Stromal cell of bone marrow (primary cell): Measurements from ENCODE around the gene SBK1.
"Not testable (repeated sequence)": the region's sequence is repeated elsewhere in the genome, so short reads cannot be mapped to it uniquely, and the experiment has no call there.

Source experiments
- DNase-seq: peaks from one replicate; pipeline ENCODE4 v3.0.0-alpha.2; 2012; ENCODE audit warnings: low read depth

SBK1 gene

DNA sequence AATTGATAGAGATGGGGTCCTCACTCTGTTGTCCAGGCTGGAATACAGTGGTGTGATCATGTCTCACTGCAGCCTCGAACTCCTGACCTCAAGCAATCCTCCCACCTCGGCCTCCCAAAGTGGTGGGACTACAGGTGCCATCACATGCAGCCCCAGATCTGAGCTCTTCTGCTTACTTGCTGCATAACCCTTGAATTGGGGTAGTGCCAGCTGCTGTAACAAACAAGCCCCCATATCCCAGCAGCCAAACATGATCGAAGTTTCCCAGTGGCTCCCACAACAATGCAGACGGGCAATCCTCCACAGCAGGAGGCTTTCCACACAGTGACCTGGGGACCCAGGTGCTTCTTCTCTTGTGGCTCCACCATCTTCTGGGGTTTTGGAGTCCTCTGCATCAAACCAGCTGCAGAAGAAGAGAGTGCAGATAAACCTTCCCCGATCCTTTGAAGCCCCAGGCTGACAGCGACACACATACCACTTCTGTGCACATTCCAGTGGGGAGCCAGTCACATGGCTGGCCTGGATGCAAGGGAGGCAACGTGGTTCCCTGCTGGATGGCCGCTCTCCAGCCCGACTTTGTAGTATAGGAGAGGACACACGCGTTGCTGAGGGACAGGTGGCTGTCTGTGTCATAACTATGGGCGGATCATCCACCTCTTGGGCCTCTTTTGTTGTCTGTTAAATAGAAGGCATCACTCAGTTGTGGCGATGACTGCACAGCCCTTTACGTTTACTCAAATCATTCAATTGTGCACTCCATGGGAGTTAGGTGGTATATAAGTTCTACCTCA lies 16.7 kb downstream of the SBK1 start:
- no peak for DNase-seq

GRCh38 chr16:28309811-28310311 lies 17.5 kb downstream of the SBK1 start:
- no peak for DNase-seq

DNA sequence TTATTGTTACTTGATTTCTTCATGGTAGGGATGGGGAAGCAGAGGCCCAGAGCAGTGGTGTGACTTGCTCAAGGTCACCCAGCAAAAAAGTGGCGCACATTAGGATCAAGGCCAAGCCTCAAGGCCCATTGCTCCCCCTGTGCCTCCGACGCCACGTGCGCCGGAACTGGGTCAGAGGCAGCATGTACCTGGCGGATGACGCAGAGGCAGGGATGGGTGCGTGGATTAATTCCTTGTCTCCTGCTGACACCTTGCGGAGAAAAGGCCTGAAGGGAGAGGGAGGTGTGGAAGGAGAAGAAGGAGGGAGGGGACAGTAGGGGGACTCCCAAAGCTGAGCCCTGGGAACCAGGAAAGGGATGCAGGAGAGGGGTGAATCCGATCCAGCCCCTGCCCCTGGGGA lies 18.5 kb downstream of the SBK1 start:
- DNase-seq: no peak

DNA sequence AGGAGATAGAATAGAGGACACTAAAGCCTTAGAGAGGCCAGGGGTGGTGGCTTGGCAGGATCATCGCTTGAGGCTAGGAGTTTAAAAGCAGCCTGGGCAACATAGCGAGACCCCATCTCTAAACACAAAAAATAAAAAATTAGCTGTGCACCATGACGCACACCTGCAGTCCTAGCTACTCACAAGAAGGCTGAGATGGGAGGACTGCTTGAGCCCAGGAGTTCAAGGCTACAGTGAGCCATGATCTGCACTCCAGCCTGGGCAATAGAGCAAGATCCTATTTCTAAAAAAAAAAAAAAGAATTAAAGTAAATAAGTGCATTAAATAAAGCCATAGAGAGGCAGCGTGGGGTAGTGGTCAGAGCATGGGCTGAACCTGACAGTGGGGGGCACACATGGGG lies 19.1 kb downstream of the SBK1 start:
- DNase-seq: no peak

DNA sequence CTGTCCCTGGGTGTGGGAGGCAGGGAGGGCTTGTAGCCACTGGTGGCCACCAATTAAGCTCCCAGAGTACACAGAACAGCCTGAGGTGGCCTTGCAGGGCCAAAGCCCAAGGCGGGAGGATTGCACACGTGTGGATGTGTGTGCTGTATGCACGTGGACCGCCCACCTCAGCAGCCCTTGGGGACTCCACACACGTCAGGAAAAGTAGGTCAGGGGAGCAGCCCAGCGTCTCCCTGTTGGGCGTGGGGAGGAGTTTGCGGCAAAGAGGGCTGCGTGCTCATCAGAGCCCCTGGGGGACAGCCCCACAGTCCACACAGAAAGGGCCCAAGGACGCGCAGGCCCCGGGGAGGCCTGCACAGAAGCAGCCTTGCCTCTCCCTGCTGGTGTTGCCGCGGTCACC lies 19.6 kb downstream of the SBK1 start:
- no peak for DNase-seq

- no peak for DNase-seq
These were observed 20.0 kb downstream of the SBK1 start for GRCh38 chr16:28312327-28312726.

- no peak for DNase-seq
These were observed 21.3 kb downstream of the SBK1 start for GRCh38 chr16:28313587-28313986.

DNA sequence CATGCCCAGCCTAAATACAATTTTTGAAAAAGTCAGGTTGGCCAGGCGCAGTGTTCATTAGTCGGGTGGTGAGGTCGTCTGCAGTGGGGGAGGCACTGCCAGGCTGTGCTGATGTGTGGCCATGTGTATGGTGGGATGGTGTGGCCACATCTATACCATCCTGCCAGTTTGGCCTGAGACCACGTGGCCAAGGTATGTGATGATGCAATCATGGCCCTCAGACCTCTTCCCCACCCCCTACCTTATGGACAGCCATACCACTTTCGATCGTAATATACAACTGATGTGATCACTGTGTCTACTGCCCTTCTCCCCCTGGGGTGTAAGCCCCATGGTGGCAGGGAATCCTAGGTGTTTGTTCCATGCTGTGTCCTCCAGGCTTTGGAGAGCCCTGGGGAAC lies 23.7 kb downstream of the SBK1 start:
- DNase-seq: no peak

GRCh38 chr16:28317040-28317880 lies 24.9 kb downstream of the SBK1 start:
- DNase-seq: peak; percentile 5

DNA sequence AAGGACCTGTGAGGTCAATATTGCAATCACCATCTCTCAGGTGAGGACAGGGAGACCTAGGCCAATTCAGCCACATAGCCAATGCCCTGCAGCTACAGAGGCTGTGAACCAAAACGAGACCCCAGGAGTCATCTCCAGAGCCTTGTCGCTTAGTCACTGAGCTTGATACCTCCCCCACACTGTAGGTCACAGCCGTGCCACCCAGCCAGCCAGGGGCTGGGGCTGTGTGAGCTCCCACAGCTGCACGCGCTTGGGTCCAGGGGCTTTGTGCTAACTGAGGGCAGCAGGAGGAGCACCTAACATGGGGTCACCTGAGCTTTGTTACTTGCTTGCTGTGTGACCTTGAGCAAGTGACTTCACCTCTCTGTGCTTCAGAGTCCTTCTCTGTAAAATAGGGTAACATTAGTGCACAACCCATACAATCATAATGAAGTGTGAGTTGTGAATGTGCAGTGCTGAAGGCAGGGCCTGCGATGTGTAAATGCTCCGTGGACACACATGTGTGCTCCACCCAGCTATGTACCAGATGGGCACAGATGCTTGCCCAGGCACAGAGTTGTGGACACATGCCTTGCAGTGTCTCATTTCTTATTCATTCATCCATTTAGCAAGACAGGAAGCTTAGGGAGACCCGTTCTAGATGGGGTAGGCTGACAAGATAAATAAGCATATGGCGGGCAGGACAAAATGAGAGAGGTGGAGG lies 25.9 kb downstream of the SBK1 start:
- DNase-seq: no peak

GRCh38 chr16:28319476-28320022 lies 27.2 kb downstream of the SBK1 start:
- no peak for DNase-seq

DNA sequence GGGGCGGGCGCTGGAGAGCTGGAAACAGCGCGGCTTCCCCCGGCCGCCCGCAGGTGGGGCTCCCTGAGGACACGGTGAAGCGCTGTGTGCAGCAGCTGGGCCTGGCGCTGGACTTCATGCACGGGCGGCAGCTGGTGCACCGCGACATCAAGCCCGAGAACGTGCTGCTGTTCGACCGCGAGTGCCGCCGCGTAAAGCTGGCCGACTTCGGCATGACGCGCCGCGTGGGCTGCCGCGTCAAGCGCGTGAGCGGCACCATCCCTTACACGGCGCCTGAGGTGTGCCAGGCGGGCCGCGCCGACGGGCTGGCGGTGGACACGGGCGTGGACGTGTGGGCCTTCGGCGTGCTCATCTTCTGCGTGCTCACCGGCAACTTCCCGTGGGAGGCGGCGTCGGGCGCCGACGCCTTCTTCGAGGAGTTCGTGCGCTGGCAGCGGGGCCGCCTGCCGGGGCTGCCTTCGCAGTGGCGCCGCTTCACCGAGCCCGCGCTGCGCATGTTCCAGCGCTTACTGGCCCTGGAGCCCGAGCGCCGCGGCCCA lies 27.8 kb downstream of the SBK1 start:
- no peak for DNase-seq

- no peak for DNase-seq
These were observed 28.4 kb downstream of the SBK1 start for GRCh38 chr16:28320741-28321140.

- DNase-seq: no peak
These were observed 29.5 kb downstream of the SBK1 start for GRCh38 chr16:28321700-28322411.

DNA sequence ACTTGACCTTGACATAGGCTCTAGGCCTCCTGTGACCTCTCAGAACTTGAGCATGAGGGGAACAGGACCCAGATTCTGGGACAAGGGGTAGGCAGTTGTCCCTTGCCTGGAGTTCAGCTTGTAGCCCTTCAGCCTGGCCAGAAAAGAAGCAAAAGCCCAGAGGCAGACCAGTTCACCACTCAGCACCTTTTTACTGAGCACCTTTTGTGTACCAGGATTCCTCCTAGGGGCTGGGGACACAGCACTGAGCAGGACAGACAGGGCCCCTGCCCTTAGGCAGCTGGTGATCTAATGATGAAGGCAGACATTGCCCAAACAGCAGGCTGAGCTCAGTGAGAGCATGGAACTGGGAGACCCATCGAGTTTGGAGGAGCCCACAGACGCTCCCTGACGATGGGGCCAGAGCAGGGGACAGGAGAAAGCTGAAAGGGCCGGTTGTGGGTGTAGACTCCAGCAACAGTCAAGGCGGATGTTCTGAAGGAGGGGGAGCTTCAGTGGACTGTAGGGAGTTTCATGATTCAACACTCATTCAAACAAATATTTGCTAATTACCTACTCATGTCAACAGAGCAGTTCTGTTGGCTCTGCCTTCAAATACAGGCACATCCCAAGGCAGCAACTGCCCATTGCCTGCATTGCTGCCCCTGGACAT lies 32.0 kb downstream of the SBK1 start:
- DNase-seq: no peak

DNA sequence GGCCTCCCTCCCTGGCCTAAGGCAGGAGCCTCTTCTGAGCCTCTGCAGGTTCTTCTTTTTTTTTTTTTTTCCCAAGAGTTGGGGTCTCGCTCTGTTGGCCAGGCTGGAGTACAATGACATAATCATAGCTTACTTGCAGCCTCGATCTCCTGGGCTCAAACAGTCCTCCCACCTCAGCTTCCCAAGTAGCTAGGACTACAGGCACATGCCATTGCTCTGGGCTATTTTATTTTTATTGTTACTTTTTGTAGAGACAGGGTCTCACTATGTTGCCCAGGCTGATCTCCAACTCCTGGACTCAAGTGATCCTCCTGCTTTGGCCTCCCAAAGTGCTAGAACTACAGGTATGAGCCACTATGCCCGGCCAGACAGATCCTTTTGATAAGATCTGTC lies 32.6 kb downstream of the SBK1 start:
- no peak for DNase-seq

GRCh38 chr16:28326881-28327610 lies 34.7 kb downstream of the SBK1 start:
- DNase-seq: peak; percentile 19

GRCh38 chr16:28330232-28330631 lies 37.9 kb downstream of the SBK1 start:
- DNase-seq: not testable (repeated sequence)

DNA sequence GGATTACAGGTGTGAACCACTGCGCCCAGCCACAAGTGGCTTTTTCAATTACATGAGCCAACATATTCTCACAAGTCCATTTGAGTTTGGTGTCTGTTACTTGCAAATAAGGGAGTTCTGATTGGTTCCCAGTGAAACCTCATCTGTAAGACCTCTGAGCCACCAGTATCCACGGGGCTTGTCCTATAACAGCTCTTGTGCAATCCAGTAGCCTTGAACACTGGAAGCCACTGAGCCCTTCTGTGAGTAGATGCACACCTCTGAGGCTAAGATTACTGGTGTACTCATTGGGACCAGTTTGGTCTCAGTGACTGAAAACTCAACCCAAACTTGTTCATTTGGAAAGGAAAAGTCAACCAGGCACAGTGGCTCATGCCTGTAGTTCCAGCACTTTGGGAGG lies 38.7 kb downstream of the SBK1 start:
- not testable (repeated sequence) for DNase-seq

DNA sequence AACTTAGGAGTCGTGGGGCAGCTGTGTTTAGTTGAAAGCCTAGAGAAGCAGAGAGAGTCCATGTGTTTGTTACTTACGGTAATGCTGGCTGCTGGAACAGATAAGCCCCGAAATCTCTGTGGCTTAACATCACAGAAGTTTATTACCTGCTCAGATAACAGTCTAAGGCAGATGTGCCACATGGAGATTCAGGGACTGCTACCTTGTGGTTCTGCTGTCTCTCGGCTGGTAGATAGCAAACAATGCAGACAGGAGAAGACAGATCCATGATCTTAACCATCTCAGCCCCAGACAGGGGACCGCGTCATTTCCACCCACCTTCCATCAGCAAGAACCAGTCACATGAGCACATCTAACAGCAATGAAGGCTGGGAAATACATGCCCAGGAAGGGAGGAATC lies 40.3 kb downstream of the SBK1 start:
- not testable (repeated sequence) for DNase-seq
